ENCODE measurements around the gene PATZ1.

Gene PATZ1

GRCh38 chr22:31334329-31334728 is 11.8 kb downstream of the PATZ1 start:
- no peak for ATAC-seq (ENCODE audit: insufficient read depth, low read depth)
- no peak for TF ChIP-seq EZH2 (IDR thresholded peaks at IDR 0.05; ENCODE audit: borderline replicate concordance, low read depth, low read length, severe bottlenecking)
- TF ChIP-seq CTCF (IDR thresholded peaks at IDR 0.05; ENCODE audit: borderline replicate concordance, extremely low read depth, low read length, poor library complexity, severe bottlenecking), result no peak
- H2AFZ ChIP-seq (ENCODE audit: low read depth, low read length), result no peak overlapping the region
- peaks cover 92% of the 10 kb centered on the region for H3K36me3 ChIP-seq (ENCODE audit: insufficient read depth, low read length)
- H4K20me1 ChIP-seq (ENCODE audit: insufficient read depth, low read length), result peaks cover 87% of the 10 kb centered on the region
- H3K4me1 ChIP-seq (ENCODE audit: insufficient read depth, low read length), result peaks cover 8% of the 10 kb centered on the region; the same call in 1 of the 2 replicates
- no peaks in the 10 kb centered on the region for H3K9me3 ChIP-seq (ENCODE audit: insufficient read depth, low read length, severe bottlenecking)
- no peak for DNase-seq
- H3K79me2 ChIP-seq (ENCODE audit: insufficient read depth, low read length), result peaks cover 84% of the 10 kb centered on the region
- no peaks in the 10 kb centered on the region for H3K27me3 ChIP-seq (ENCODE audit: insufficient read depth, low read length, poor library complexity)
- H3K4me3 ChIP-seq (ENCODE audit: low read depth in 1 of 2, low read length in 2 of 2), result no peak overlapping the region
- H3K9ac ChIP-seq (ENCODE audit: low read depth, low read length), result no peak overlapping the region
- no peak overlapping the region for H3K27ac ChIP-seq (ENCODE audit: low read length)
- no peak overlapping the region for H3K4me2 ChIP-seq (ENCODE audit: insufficient read depth, low read length)

GRCh38 chr22:31333641-31334040 is 12.5 kb downstream of the PATZ1 start:
- no peak for DNase-seq
- Histone ChIP-seq H3K9ac (ENCODE audit: low read depth, low read length) (no peak overlapping the region), H4K20me1 (ENCODE audit: insufficient read depth, low read length) (peaks cover 87% of the 10 kb centered on the region), H3K79me2 (ENCODE audit: insufficient read depth, low read length) (peaks cover 80% of the 10 kb centered on the region), H3K9me3 (ENCODE audit: insufficient read depth, low read length, severe bottlenecking) (no peaks in the 10 kb centered on the region), H3K27me3 (ENCODE audit: insufficient read depth, low read length, poor library complexity) (no peaks in the 10 kb centered on the region), H3K4me2 (ENCODE audit: insufficient read depth, low read length) (no peak overlapping the region), H3K27ac (ENCODE audit: low read length) (no peak overlapping the region), H3K4me3 (ENCODE audit: low read depth in 1 of 2, low read length in 2 of 2) (no peak overlapping the region), H2AFZ (ENCODE audit: low read depth, low read length) (no peak overlapping the region), H3K4me1 (ENCODE audit: insufficient read depth, low read length) (peaks cover 7% of the 10 kb centered on the region; the same call in 1 of the 2 replicates), H3K36me3 (ENCODE audit: insufficient read depth, low read length) (peaks cover 92% of the 10 kb centered on the region)
- no peak for TF ChIP-seq EZH2 (IDR thresholded peaks at IDR 0.05; ENCODE audit: borderline replicate concordance, low read depth, low read length, severe bottlenecking)
- no peak for TF ChIP-seq CTCF (IDR thresholded peaks at IDR 0.05; ENCODE audit: borderline replicate concordance, extremely low read depth, low read length, poor library complexity, severe bottlenecking)
- ATAC-seq (ENCODE audit: insufficient read depth, low read depth), result no peak

- Histone ChIP-seq H3K9ac (ENCODE audit: low read depth, low read length) (no peak overlapping the region), H3K27ac (ENCODE audit: low read length) (no peak overlapping the region), H3K9me3 (ENCODE audit: insufficient read depth, low read length, severe bottlenecking) (no peaks in the 10 kb centered on the region), H2AFZ (ENCODE audit: low read depth, low read length) (no peak overlapping the region), H4K20me1 (ENCODE audit: insufficient read depth, low read length) (peaks cover 87% of the 10 kb centered on the region), H3K4me1 (ENCODE audit: insufficient read depth, low read length) (no peaks in the 10 kb centered on the region), H3K4me2 (ENCODE audit: insufficient read depth, low read length) (no peak overlapping the region), H3K79me2 (ENCODE audit: insufficient read depth, low read length) (peaks cover 73% of the 10 kb centered on the region), H3K4me3 (ENCODE audit: low read depth in 1 of 2, low read length in 2 of 2) (no peak overlapping the region), H3K36me3 (ENCODE audit: insufficient read depth, low read length) (peaks cover 92% of the 10 kb centered on the region), H3K27me3 (ENCODE audit: insufficient read depth, low read length, poor library complexity) (no peaks in the 10 kb centered on the region)
- TF ChIP-seq CTCF (IDR thresholded peaks at IDR 0.05; ENCODE audit: borderline replicate concordance, extremely low read depth, low read length, poor library complexity, severe bottlenecking) (no peak), EZH2 (IDR thresholded peaks at IDR 0.05; ENCODE audit: borderline replicate concordance, low read depth, low read length, severe bottlenecking) (no peak)
- ATAC-seq (ENCODE audit: insufficient read depth, low read depth) (no peak), DNase-seq (no peak)
Measured at GRCh38 chr22:31332886-31333285, 13.3 kb downstream of the PATZ1 start.

GRCh38 chr22:31332010-31332409 is 14.1 kb downstream of the PATZ1 start:
- no peak overlapping the region for H3K27ac ChIP-seq (ENCODE audit: low read length)
- no peak overlapping the region for H2AFZ ChIP-seq (ENCODE audit: low read depth, low read length)
- no peak overlapping the region for H3K9ac ChIP-seq (ENCODE audit: low read depth, low read length)
- H3K4me2 ChIP-seq (ENCODE audit: insufficient read depth, low read length), result no peak overlapping the region
- H3K36me3 ChIP-seq (ENCODE audit: insufficient read depth, low read length), result peaks cover 92% of the 10 kb centered on the region
- peaks cover 85% of the 10 kb centered on the region for H4K20me1 ChIP-seq (ENCODE audit: insufficient read depth, low read length)
- TF ChIP-seq CTCF (IDR thresholded peaks at IDR 0.05; ENCODE audit: borderline replicate concordance, extremely low read depth, low read length, poor library complexity, severe bottlenecking) (no peak), EZH2 (IDR thresholded peaks at IDR 0.05; ENCODE audit: borderline replicate concordance, low read depth, low read length, severe bottlenecking) (no peak)
- H3K79me2 ChIP-seq (ENCODE audit: insufficient read depth, low read length), result peaks cover 64% of the 10 kb centered on the region
- ATAC-seq (ENCODE audit: insufficient read depth, low read depth) (no peak), DNase-seq (no peak)
- no peaks in the 10 kb centered on the region for H3K27me3 ChIP-seq (ENCODE audit: insufficient read depth, low read length, poor library complexity)
- no peaks in the 10 kb centered on the region for H3K9me3 ChIP-seq (ENCODE audit: insufficient read depth, low read length, severe bottlenecking)
- H3K4me1 ChIP-seq (ENCODE audit: insufficient read depth, low read length), result no peaks in the 10 kb centered on the region
- H3K4me3 ChIP-seq (ENCODE audit: low read depth in 1 of 2, low read length in 2 of 2), result no peak overlapping the region

Measured in DND-41 (cell line).